Lower lobe of right lung (tissue), 2 donors: ENCODE measurements around the gene PODXL. TPM values are rescaled to one million over a fixed set of nuclear protein-coding genes. Genes with fewer than 3 reads are reported as not detected.
A peak's percentile ranks its signal among the peaks of the same experiment; 100 is the strongest.

ENCODE experiments used
- ATAC-seq, 2 donors: fragments of 200-7000 bp; cut with Tn5 transposase; one replicate each; pipeline ENCODE4 v1.9.1; 2020 to 2022; ENCODE audit warnings: mild to moderate bottlenecking in 2 of 2, moderate library complexity in 2 of 2
- DNase-seq: peaks from one replicate; pipeline ENCODE4 v3.0.0-alpha.2; 2020
- H3K27ac ChIP-seq: fragments of 200-600 bp; one replicate; pipeline ENCODE4 v1.8.0; 2022
- H3K27me3 ChIP-seq: fragments of 200-600 bp; one replicate; pipeline ENCODE4 v1.8.0; 2022; ENCODE audit warnings: low read depth
- H3K36me3 ChIP-seq: fragments of 200-600 bp; one replicate; pipeline ENCODE4 v1.8.0; 2022; ENCODE audit warnings: mild to moderate bottlenecking
- H3K4me1 ChIP-seq: fragments of 200-600 bp; one replicate; pipeline ENCODE4 v1.8.0; 2022
- H3K4me3 ChIP-seq: fragments of 200-600 bp; one replicate; pipeline ENCODE4 v1.8.0; 2022; ENCODE audit warnings: mild to moderate bottlenecking
- H3K9me3 ChIP-seq: fragments of 200-600 bp; one replicate; pipeline ENCODE4 v1.8.0; 2022
- intact Hi-C: fragments of 100-400 bp; cut with DNase I; formaldehyde crosslinking; loops from one replicate; pipeline ENCODE4 v1.11.0; 2022
- total RNA-seq: library from RNA; stranded (reverse); fragmentation: NEBNext Ultra II Directional; extraction: Animal tissue kit (Norgen Biotek cat#: 25700); gene quantifications from one replicate; pipeline ENCODE4 v1.2.1, GENCODE V29; 2021
- TF ChIP-seq, protein P1 (sequence below): fragments of 200-600 bp; IDR thresholded peaks from one replicate; pipeline ENCODE4 v1.8.0; 2022; ENCODE audit warnings: antibody characterized with exemption, mild to moderate bottlenecking
- donor health status: DM: no; HTN: yes; CAD: no; lungs with severe emphysema.

Gene PODXL
- total RNA-seq, 1 donor from 2014 or later: 116 TPM

GRCh38 chr7:131544021-131544420, 12.4 kb downstream of the PODXL start:
- no peak overlapping the region for H3K4me3 ChIP-seq
- intact Hi-C loops: no loop called here
- H3K27ac ChIP-seq: peak overlapping the region; percentile 50
- no peaks in the 10 kb centered on the region for H3K27me3 ChIP-seq
- TF ChIP-seq, protein P1, sequence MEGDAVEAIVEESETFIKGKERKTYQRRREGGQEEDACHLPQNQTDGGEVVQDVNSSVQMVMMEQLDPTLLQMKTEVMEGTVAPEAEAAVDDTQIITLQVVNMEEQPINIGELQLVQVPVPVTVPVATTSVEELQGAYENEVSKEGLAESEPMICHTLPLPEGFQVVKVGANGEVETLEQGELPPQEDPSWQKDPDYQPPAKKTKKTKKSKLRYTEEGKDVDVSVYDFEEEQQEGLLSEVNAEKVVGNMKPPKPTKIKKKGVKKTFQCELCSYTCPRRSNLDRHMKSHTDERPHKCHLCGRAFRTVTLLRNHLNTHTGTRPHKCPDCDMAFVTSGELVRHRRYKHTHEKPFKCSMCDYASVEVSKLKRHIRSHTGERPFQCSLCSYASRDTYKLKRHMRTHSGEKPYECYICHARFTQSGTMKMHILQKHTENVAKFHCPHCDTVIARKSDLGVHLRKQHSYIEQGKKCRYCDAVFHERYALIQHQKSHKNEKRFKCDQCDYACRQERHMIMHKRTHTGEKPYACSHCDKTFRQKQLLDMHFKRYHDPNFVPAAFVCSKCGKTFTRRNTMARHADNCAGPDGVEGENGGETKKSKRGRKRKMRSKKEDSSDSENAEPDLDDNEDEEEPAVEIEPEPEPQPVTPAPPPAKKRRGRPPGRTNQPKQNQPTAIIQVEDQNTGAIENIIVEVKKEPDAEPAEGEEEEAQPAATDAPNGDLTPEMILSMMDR: no peak
- H3K4me1 ChIP-seq: peaks cover 63% of the 10 kb centered on the region
- H3K9me3 ChIP-seq: no peaks in the 10 kb centered on the region
- no peaks in the 10 kb centered on the region for H3K36me3 ChIP-seq
- ATAC-seq: no peak
- no peak for DNase-seq

DNA sequence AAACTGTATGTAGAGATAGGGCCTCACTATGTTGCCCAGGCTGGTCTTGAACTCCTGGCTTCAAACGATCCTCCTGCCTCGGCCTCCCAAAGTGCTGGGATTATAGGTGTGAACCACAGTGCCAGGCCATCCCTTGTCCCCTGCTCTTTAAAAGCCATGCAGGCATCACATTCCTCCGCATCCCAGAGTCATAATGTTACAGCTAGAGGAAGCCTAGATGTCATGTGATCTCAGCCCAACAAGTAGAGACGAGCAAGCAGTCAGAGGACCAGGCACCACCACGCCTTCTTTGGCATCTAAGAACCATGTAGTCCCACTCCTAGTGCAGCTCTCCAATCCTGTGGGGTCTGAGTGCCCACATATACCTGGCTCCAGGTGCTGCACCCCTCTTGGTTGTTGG, 13.1 kb downstream of the PODXL start:
- Histone ChIP-seq H3K27ac (no peak overlapping the region), H3K9me3 (no peaks in the 10 kb centered on the region), H3K36me3 (no peaks in the 10 kb centered on the region), H3K27me3 (no peaks in the 10 kb centered on the region), H3K4me1 (peaks cover 69% of the 10 kb centered on the region), H3K4me3 (no peak overlapping the region)
- TF ChIP-seq, protein P1: no peak
- DNase-seq (no peak), ATAC-seq (no peak)
- intact Hi-C loops: no loop called here

- peak; percentile 15 to 39 for ATAC-seq
- Histone ChIP-seq H3K36me3 (no peaks in the 10 kb centered on the region), H3K4me1 (peaks cover 61% of the 10 kb centered on the region), H3K4me3 (no peak overlapping the region), H3K27ac (peak overlapping the region; percentile 76), H3K9me3 (no peaks in the 10 kb centered on the region), H3K27me3 (no peaks in the 10 kb centered on the region)
- TF ChIP-seq, protein P1: no peak
- no peak for DNase-seq
- intact Hi-C loops: no loop called here
Observed at GRCh38 chr7:131540491-131541162, 15.8 kb downstream of the PODXL start.

GRCh38 chr7:131538813-131539179, 17.6 kb downstream of the PODXL start:
- no peak for DNase-seq
- intact Hi-C loops: no loop called here
- Histone ChIP-seq H3K4me1 (peaks cover 44% of the 10 kb centered on the region), H3K36me3 (no peaks in the 10 kb centered on the region), H3K9me3 (no peaks in the 10 kb centered on the region), H3K27me3 (no peaks in the 10 kb centered on the region), H3K27ac (peak overlapping the region; percentile 41), H3K4me3 (no peak overlapping the region)
- no peak for ATAC-seq
- TF ChIP-seq, protein P1: no peak

DNA sequence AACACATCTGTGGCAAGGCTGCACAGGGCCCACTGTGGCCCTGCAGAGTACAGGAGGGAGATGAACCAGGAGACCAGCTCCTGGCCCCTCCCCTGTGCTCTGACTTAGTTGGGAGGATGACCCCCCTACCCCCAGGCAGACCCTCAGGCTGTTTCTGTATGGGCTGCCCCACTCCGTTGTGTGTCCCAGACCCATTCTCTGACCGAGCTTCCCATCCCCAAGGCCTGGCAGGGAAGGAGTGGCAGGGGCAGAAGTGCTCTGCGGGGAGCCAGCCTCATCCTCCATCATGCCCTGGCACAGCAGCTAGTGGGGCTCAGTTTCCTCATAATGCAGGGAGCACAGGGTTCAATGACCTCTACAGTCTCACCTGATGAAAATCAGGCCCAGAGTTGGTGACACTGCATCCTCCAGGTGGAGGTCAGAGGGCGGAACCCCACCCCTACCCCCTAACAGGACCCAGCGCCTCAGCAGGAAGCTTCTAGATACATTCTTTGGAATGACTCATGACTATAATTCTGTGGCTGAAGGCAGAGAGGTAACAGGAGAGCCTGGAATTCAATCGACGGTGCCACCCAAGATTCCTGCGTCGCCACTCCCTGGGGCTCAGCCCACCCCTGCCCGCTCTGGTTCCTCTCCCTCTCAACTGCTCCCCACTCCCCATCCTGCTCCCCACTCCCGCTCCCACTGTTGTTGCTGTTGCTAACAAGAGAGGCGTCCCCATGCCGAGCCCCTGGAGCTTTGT, 18.2 kb downstream of the PODXL start:
- ATAC-seq (peak in 1 of 2 donors; percentile 34), DNase-seq (no peak)
- intact Hi-C loops: no loop called here
- Histone ChIP-seq H3K9me3 (no peaks in the 10 kb centered on the region), H3K27ac (peak overlapping the region; percentile 41), H3K27me3 (no peaks in the 10 kb centered on the region), H3K4me1 (peaks cover 39% of the 10 kb centered on the region), H3K36me3 (no peaks in the 10 kb centered on the region), H3K4me3 (no peak overlapping the region)
- TF ChIP-seq, protein P1: no peak
